Naive B cell (primary cell): ENCODE data around the gene UBE2QL1. TPM values are rescaled to one million over a fixed set of nuclear protein-coding genes. Genes with fewer than 3 reads are reported as not detected.

Source experiments
- ATAC-seq, 2 donors: fragments of 150-1000 bp; cut with Tn5 transposase; 2 replicates each; pipeline ENCODE4 v1.10.0; 2021; ENCODE audit warnings: low read depth in 2 of 2, mild to moderate bottlenecking in 2 of 2, moderate library complexity in 2 of 2
- DNase-seq: peaks from one replicate; pipeline ENCODE4 v3.0.0; 2022
- H3K27ac Mint-ChIP-seq, 6 donors: one replicate each; pipeline ENCODE4 v1.8.0; 2020 to 2022; ENCODE audit warnings: mild to moderate bottlenecking in 6 of 6, mixed read lengths in 6 of 6, moderate library complexity in 5 of 6, inconsistent platforms in 2 of 6
- H3K27me3 Mint-ChIP-seq, 3 donors: one replicate each; pipeline ENCODE4 v1.8.0; 2021 to 2022; ENCODE audit warnings: mixed read lengths in 3 of 3, mild to moderate bottlenecking in 1 of 3
- H3K36me3 Mint-ChIP-seq, 2 donors: one replicate each; pipeline ENCODE4 v1.8.0; 2020 to 2022; ENCODE audit warnings: mixed read lengths in 2 of 2, inconsistent platforms in 1 of 2, mild to moderate bottlenecking in 1 of 2
- H3K4me1 Mint-ChIP-seq, 3 donors: one replicate each; pipeline ENCODE4 v1.8.0; 2020 to 2022; ENCODE audit warnings: mixed read lengths in 3 of 3, inconsistent platforms in 1 of 3, mild to moderate bottlenecking in 1 of 3, moderate library complexity in 1 of 3
- H3K4me3 Mint-ChIP-seq, 8 donors: one replicate each; pipeline ENCODE4 v1.8.0; 2020 to 2022; ENCODE audit warnings: mild to moderate bottlenecking in 8 of 8, mixed read lengths in 8 of 8, moderate library complexity in 8 of 8, inconsistent platforms in 2 of 8
- H3K9me3 Mint-ChIP-seq, 7 donors: one replicate each; pipeline ENCODE4 v1.8.0; 2020 to 2022; ENCODE audit warnings: mixed read lengths in 7 of 7, mild to moderate bottlenecking in 5 of 7, inconsistent platforms in 2 of 7, moderate library complexity in 1 of 7
- polyA plus RNA-seq, 6 donors: library from polyadenylated mRNA; unstranded; fragments of 300-500 nt; fragmentation: Illumina TruSeq; gene quantifications; one replicate each; pipeline ENCODE4 v1.2.3, GENCODE V29; 2021; ENCODE audit warnings: low read depth in 6 of 6

The UBE2QL1 gene
- polyA plus RNA-seq, 6 donors from 2014 or later = not detected

DNA sequence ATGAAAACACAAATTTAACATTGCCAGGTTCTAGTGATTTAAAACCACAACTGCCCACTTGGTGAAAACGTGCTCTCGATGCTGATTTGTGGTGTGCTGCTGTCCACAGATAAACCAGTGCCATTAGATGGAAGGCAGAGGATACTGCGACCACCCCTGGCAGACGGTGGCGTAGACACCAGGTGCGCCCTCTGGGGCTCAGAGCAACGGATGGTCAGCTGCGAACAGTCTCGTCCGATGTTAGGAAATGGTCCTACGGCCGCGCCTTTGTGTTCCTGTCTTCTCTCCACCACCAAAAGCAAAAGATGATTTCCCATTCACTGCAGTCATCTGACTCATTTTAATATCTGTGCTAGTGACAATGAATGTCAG lies 43.2 kb downstream of the UBE2QL1 start:
- DNase-seq = no peak
- no peak overlapping the region for H3K27ac Mint-ChIP-seq
- no peaks in the 10 kb centered on the region for H3K9me3 Mint-ChIP-seq
- H3K4me3 Mint-ChIP-seq = no peak overlapping the region
- H3K4me1 Mint-ChIP-seq = peaks cover 0 to 4% (median 0%) of the 10 kb centered on the region in 3 donors
- no peaks in the 10 kb centered on the region for H3K36me3 Mint-ChIP-seq
- peaks cover 0 to 14% (median 7%) of the 10 kb centered on the region in 3 donors for H3K27me3 Mint-ChIP-seq
- ATAC-seq = no peak

- no peaks in the 10 kb centered on the region for H3K36me3 Mint-ChIP-seq
Observed at GRCh38 chr5:6492934-6493333, 44.3 kb downstream of the UBE2QL1 start.

GRCh38 chr5:6493681-6494454 lies 45.2 kb downstream of the UBE2QL1 start:
- Mint-ChIP-seq H3K27me3 (peaks cover under 1 to 8% (median 7%) of the 10 kb centered on the region in 3 donors), H3K36me3 (no peaks in the 10 kb centered on the region), H3K4me1 (peaks cover 0 to 4% (median 0%) of the 10 kb centered on the region in 3 donors), H3K4me3 (no peak overlapping the region), H3K27ac (no peak overlapping the region), H3K9me3 (no peaks in the 10 kb centered on the region)
- DNase-seq (no peak), ATAC-seq (no peak)

More at GRCh38 chr5:6492934-6493333, 44.3 kb downstream of the UBE2QL1 start:
- Mint-ChIP-seq H3K27ac (no peak overlapping the region), H3K4me3 (no peak overlapping the region), H3K27me3 (peaks cover 0 to 7% (median 6%) of the 10 kb centered on the region in 3 donors), H3K4me1 (peaks cover 0 to 4% (median 0%) of the 10 kb centered on the region in 3 donors), H3K9me3 (no peaks in the 10 kb centered on the region)
- ATAC-seq (no peak), DNase-seq (no peak)

- Mint-ChIP-seq H3K27ac (no peak overlapping the region), H3K36me3 (no peaks in the 10 kb centered on the region), H3K4me3 (no peak overlapping the region), H3K4me1 (peaks cover 0 to 4% (median 0%) of the 10 kb centered on the region in 3 donors), H3K9me3 (no peaks in the 10 kb centered on the region), H3K27me3 (peaks cover 7 to 10% (median 8%) of the 10 kb centered on the region in 3 donors)
- no peak for DNase-seq
- ATAC-seq = no peak
Observed at GRCh38 chr5:6494939-6495338, 46.3 kb downstream of the UBE2QL1 start.

DNA sequence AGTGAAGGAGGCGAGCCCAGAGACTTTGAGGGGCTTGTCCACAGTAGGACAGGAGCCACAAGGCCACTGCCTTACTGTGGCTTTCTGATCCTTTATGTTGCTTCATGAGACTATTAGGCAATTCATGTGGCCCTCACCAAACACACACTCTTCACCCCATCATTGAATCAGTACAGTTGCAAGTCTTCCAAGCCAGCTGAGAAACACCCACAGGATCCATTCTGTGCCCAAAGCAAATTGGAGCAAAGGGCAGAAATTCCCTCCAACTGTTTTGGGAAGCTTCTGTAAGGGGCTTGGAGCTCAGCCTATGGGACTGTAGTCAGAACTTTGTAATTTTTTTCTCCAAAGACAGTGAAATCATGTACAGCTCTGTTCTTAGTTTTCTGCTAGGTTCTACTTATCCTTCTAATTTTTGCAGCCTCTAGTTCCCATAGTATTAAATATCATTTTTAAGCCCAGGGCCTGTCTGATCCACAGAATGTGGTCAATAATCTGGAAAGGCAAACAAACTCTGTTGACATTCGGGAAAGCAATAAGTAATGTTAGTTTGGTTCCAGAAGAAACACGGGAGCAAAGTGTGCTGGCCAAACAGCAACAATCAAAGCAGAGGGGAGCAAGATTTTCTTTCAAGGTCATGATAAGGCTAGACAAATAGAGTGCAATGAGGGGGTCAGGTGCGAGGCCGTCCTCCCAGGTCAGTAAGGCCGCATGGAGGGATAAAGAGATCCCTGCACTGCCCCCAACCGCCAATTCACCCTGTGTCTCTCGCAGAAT lies 47.0 kb downstream of the UBE2QL1 start:
- no peak overlapping the region for H3K4me3 Mint-ChIP-seq
- H3K36me3 Mint-ChIP-seq = no peaks in the 10 kb centered on the region
- DNase-seq (no peak), ATAC-seq (no peak)
- H3K27ac Mint-ChIP-seq = no peak overlapping the region
- peaks cover 0 to 4% (median 0%) of the 10 kb centered on the region in 3 donors for H3K4me1 Mint-ChIP-seq
- peaks cover 7 to 10% (median 8%) of the 10 kb centered on the region in 3 donors for H3K27me3 Mint-ChIP-seq
- no peaks in the 10 kb centered on the region for H3K9me3 Mint-ChIP-seq

GRCh38 chr5:6496207-6496584 lies 47.5 kb downstream of the UBE2QL1 start:
- no peak overlapping the region for H3K4me3 Mint-ChIP-seq
- no peak overlapping the region for H3K27ac Mint-ChIP-seq
- DNase-seq (no peak), ATAC-seq (no peak)
- H3K36me3 Mint-ChIP-seq = no peaks in the 10 kb centered on the region
- H3K27me3 Mint-ChIP-seq = peaks cover 6 to 14% (median 10%) of the 10 kb centered on the region in 3 donors
- peaks cover 0 to 4% (median 0%) of the 10 kb centered on the region in 7 donors for H3K9me3 Mint-ChIP-seq
- peaks cover 0 to 4% (median 0%) of the 10 kb centered on the region in 3 donors for H3K4me1 Mint-ChIP-seq

DNA sequence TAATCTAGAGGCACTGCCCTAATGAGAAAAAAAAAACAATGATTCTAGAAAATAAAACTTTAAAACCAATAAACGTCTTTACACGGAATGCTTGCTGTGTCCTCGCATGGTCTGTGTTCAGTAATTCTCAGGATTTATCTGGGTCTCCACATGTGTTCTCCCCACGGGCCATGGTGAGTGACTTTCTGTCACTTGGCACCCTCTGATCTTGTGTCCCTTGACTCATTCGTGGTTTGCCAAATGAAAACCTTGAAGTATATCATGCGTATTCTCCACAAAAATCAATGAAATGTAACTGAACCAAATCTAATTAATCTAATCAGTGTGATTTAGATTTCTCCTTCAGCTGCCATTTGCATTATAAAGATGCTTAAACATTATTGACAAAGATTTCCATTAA lies 48.0 kb downstream of the UBE2QL1 start:
- no peak for ATAC-seq
- Mint-ChIP-seq H3K27ac (no peak overlapping the region), H3K36me3 (no peaks in the 10 kb centered on the region), H3K9me3 (peaks cover 0 to 5% (median under 1%) of the 10 kb centered on the region in 7 donors), H3K4me3 (no peak overlapping the region), H3K27me3 (peaks cover 2 to 16% (median 11%) of the 10 kb centered on the region in 3 donors), H3K4me1 (peaks cover 0 to 4% (median 0%) of the 10 kb centered on the region in 3 donors)
- DNase-seq = no peak

- Mint-ChIP-seq H3K27me3 (peaks cover 0 to 16% (median 14%) of the 10 kb centered on the region in 3 donors), H3K4me3 (no peak overlapping the region), H3K9me3 (peaks cover 0 to 5% (median 3%) of the 10 kb centered on the region in 7 donors), H3K4me1 (peaks cover 0 to under 1% (median 0%) of the 10 kb centered on the region in 3 donors), H3K27ac (no peak overlapping the region), H3K36me3 (no peaks in the 10 kb centered on the region)
- no peak for DNase-seq
- ATAC-seq = no peak
Observed at GRCh38 chr5:6497262-6497661, 48.6 kb downstream of the UBE2QL1 start.

DNA sequence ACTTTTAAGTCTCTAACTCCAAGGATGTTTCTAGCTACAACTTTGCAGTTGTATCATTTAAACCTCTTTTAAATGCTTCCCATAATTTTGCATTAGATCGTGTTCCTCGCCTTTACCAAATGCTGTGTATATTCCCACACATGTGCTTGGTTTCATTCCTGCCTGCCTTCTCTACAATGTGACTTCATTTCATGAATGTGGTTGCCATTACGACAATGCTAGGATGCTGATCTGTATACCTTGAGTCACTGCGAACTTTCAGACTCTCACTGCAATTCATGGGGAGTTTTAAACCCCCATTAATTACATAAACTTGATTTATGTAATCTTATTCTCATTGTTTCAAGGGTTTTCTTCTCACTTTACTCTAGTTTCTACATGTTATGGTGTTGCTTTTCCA lies 50.3 kb downstream of the UBE2QL1 start:
- peaks cover 8 to 19% (median 12%) of the 10 kb centered on the region in 7 donors for H3K9me3 Mint-ChIP-seq

GRCh38 chr5:6501701-6502100 lies 53.0 kb downstream of the UBE2QL1 start:
- H3K27ac Mint-ChIP-seq = no peak overlapping the region
- DNase-seq (no peak), ATAC-seq (no peak)
- H3K9me3 Mint-ChIP-seq = peaks cover 10 to 25% (median 19%) of the 10 kb centered on the region in 7 donors
- H3K4me3 Mint-ChIP-seq = no peak overlapping the region
- H3K27me3 Mint-ChIP-seq = peaks cover 21 to 44% (median 26%) of the 10 kb centered on the region in 3 donors
- H3K36me3 Mint-ChIP-seq = peaks cover 0 to 8% of the 10 kb centered on the region in 2 donors
- no peaks in the 10 kb centered on the region for H3K4me1 Mint-ChIP-seq

More for the DNA sequence above, 50.3 kb downstream of the UBE2QL1 start:
- Mint-ChIP-seq H3K4me3 (no peak overlapping the region), H3K36me3 (peaks cover 0 to 8% of the 10 kb centered on the region in 2 donors), H3K27me3 (peaks cover 0 to 17% (median 17%) of the 10 kb centered on the region in 3 donors), H3K4me1 (no peaks in the 10 kb centered on the region), H3K27ac (no peak overlapping the region)
- DNase-seq = no peak
- no peak for ATAC-seq

DNA sequence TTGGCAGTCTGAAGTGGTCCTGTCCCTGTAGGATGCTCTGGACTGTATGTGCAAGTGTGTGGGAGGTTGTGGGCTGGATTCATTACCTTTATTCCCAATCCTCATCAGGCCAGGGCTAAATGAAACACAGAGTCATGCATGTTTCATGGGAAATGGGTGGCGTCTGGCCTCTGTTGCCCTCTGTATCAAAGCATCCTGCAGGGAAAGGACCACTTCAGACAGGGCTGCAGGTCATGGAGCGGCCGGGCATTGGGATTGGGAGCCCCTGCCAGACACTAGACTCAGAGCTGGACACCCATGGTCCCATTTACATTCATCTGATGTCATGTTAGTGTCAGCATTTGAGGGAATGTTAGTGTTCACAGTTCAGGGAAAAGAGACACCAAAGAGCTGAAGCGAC lies 53.8 kb downstream of the UBE2QL1 start:
- Mint-ChIP-seq H3K27me3 (peaks cover 21 to 51% (median 33%) of the 10 kb centered on the region in 3 donors), H3K4me3 (no peak overlapping the region)
- ATAC-seq = no peak

GRCh38 chr5:6503342-6503741 lies 54.7 kb downstream of the UBE2QL1 start:
- DNase-seq (no peak), ATAC-seq (no peak)
- Mint-ChIP-seq H3K36me3 (peaks cover 0 to 8% of the 10 kb centered on the region in 2 donors), H3K27ac (no peak overlapping the region), H3K4me1 (no peaks in the 10 kb centered on the region), H3K9me3 (peaks cover 10 to 25% (median 20%) of the 10 kb centered on the region in 7 donors), H3K4me3 (no peak overlapping the region), H3K27me3 (peaks cover 21 to 55% (median 38%) of the 10 kb centered on the region in 3 donors)

More for the DNA sequence above, 53.8 kb downstream of the UBE2QL1 start:
- no peaks in the 10 kb centered on the region for H3K4me1 Mint-ChIP-seq
- DNase-seq = no peak
- H3K27ac Mint-ChIP-seq = no peak overlapping the region
- H3K9me3 Mint-ChIP-seq = peaks cover 10 to 25% (median 20%) of the 10 kb centered on the region in 7 donors
- H3K36me3 Mint-ChIP-seq = peaks cover 0 to 8% of the 10 kb centered on the region in 2 donors

DNA sequence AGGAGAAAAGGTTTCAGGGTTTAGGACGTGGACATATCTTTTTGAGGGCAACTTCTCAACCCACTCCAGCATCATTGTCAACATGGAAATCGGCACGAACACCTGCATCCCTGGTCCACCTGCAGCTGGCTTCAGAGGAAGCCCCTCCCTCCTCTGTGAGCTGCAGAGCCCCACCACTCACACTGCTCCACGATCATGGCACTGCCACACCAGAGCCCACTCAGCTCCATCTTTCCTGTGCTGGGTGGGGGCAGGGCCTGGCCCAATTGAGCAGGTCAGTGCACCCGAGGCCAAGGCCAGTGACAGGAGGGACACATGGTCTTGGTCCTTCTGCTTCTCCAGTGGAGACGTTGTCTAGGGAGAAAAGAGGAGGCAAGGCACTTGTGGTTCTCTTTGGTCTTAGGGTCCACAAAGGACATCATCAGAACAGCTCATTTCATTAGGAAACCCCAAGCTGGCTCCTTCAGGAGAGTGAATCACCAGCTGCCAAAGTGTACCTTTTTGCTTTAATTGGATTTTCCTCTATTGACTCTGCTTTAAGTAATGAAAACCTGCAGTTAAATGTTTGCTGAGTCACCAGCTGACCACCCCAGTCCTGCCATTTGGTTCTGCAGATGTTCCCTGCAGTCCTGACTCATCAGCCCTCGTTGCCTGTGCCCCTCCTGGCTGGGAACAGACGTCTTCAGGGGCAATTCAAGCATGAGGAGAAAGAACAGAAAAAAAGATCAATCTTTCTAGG lies 56.2 kb downstream of the UBE2QL1 start:
- DNase-seq (no peak), ATAC-seq (no peak)
- Mint-ChIP-seq H3K4me1 (no peaks in the 10 kb centered on the region), H3K4me3 (peak overlapping the region in 1 of 8 donors; percentile 32), H3K9me3 (peaks cover 10 to 25% (median 20%) of the 10 kb centered on the region in 7 donors), H3K27ac (no peak overlapping the region), H3K36me3 (peaks cover 0 to 8% of the 10 kb centered on the region in 2 donors), H3K27me3 (peaks cover 16 to 61% (median 38%) of the 10 kb centered on the region in 3 donors)
